CD4-positive, alpha-beta T cell treated with Interleukin-6 at 100 ng/mL for 8 hours (primary cell): Measurements from ENCODE around the gene GOLGA1.

ENCODE experiments used
- DNase-seq: peaks from one replicate; pipeline ENCODE4 v3.0.0-alpha.2; 2020; ENCODE audit warnings: mixed read lengths, low spot score

The GOLGA1 gene

DNA sequence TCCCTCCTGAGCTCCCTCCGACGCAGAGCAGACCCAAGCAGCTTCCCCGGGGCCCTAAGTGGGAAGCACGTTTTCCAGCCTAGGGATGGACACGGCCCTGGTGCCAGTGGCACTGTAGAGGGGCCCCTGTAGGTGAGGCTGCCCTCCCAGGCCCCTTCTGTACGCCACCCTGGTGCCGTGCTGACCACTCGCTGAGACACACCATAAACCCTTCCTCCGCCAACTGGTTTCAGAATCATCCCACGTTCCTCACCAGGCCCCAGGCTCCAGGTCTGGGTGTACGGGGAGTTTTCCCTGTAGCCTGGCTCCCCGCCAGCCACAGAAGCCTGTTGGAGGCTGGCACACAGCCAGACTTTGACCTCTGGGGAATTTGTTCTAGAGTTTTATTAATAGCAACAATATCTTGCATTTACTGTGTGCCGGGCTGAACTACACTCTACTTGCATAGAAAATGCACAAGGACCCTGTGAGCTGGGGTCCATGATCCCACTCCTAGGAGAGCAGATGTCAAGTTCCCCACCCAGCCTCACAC, 105.8 kb downstream of the GOLGA1 start:
- DNase-seq = no peak

DNA sequence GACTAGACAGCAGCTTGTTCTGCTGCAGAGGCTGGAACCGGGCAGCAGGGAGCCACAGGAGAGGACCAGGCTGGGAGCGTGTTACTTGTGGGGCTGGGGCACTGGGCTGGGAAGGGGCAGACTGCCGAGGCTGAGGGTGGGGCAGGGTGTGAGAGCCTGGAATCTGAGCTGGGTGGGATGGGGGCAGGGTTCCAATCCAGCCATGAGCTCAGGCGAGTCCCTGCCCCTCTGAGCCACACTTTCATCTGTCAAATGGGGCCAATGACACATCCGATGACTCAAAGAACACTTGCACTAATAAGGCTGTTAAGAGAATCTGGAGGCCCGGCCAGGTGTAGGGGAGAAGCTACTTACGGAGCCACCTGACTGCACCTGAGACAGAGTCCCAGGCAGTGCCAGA, 106.3 kb downstream of the GOLGA1 start:
- DNase-seq = no peak

DNA sequence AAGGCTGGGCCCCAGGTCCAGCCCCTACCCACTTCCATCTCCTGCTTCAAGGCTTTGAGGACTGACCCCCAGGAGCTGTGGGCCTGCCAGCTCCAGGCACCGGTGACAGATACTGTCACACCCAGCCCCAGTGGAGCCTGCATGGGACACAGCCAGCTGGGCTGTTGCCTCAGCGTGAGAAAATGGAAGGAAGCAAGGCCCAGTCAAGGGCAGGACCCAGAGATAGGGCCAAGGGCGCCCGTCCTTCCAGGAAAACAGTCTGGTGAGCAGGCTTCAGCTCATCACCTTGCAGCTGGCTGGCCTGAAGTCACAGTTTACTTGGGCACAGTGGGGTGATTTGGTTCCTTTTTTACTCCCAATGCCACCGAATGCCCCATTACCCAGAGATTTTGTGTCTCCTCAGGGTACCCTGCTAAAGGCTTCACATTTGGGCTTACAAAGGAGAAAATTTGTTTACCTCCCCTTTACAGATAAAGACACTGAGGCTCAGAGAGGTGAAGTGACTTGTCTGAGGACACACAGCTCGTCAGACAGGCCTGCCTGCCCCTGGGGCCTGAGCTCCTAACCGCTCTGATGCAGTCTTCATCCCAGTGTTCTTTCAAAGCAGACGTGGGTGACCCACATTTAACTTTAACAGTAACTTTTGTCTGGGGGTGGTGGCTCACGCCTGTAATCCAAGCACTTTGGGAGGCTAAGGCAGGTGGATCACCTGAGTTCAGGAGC, 109.1 kb downstream of the GOLGA1 start:
- DNase-seq = no peak

DNA sequence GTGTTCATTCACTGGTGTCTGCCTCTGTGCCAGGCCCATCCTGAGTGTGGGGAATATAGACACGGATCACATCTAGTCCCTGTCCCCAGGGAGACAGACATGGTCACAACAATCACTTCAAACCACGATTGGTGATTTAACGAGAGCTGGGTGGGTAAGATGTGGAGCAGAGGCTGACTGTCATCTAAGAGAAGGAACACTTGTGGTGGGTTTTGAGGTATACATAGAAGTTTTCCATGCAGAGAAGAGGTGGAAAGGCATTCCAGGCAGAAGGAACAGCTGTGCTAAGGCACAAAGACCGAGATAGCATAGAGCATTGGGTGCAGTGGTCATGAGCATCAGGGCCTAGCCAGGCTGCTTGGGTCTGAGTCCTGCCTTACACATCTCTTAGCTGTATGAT, 110.3 kb downstream of the GOLGA1 start:
- no peak for DNase-seq

DNA sequence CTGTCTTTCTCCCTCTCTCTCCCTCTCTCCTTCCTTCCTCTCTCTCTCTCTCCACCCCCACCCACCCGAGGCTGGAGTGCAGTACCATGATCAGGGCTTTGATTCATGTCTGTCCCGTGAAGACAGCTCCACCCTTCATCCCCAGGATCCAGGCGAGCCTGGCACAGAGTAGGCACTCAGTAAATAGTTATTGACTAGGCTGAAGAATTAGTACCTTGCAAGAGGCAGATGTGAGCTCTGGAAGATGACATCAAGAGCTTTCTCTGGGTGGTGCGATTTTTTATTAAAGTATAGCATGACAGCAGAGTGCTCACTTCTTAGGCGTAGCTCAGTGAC, 111.6 kb downstream of the GOLGA1 start:
- DNase-seq = no peak

DNA sequence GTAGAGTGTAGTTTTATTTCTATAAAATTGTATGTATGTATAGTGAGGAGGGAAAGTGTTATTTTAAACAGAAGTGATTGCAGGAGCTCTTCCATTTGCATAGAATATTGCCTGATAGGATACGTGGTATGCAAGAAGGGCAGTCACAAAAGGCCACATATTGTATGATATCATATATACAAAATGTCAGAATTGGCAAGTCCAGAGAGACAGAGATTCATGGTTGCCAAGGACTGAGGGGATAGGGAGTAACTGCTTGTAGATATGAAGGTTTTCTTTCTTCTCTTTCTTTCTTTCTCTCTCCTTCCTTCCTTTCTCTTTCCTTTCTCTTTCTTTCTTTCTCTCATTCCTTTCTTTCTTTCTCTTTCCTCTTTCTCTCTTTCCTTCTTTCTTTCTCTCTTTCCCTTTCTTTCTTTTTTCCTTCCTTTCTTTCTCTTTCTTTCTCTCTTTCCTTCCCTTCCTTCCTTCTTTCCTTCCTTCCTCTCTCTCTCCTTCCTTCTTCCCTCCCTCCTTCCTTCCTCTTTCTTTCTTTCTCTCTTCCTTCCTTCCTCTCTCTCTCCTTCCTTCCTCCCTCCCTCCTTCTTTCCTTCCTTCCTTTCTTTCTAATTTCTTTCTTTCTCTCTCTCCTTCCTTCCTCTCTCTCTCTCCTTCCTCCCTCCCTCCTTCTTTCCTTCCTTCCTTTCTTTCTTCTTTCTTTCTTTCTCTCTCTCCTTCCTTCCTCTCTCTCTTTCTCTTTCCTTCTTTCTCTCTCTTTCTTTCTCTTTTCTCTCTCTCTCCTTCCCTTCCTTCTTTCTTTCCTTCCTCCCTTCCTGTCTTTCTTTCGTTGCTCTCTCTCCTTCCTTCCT, 112.2 kb downstream of the GOLGA1 start:
- DNase-seq = no peak
